ENCODE measurements around the gene NUDT22. TPM values are rescaled to one million over a fixed set of nuclear protein-coding genes. Genes with fewer than 3 reads are reported as not detected.

The NUDT22 gene
- total RNA-seq, 2 donors from 2014 or later, result 58.8 to 82.0 TPM

- no peak for DNase-seq
- intact Hi-C loops (cut with DNase I), result no loop called here
- ATAC-seq, result no peak
Measured at GRCh38 chr11:64262271-64263002, 36.4 kb downstream of the NUDT22 start.

GRCh38 chr11:64263021-64263946, 37.2 kb downstream of the NUDT22 start:
- intact Hi-C loops (cut with DNase I), result no loop called here
- DNase-seq (no peak), ATAC-seq (no peak)

- intact Hi-C loops (cut with DNase I), result no loop called here
- no peak for DNase-seq
- ATAC-seq, result no peak
Measured at GRCh38 chr11:64263947-64264317, 37.9 kb downstream of the NUDT22 start.

GRCh38 chr11:64264371-64264852, 38.3 kb downstream of the NUDT22 start:
- intact Hi-C loops (cut with DNase I), result no loop called here
- no peak for ATAC-seq

GRCh38 chr11:64265176-64266160, 39.4 kb downstream of the NUDT22 start:
- intact Hi-C loops (cut with DNase I), result no loop called here
- DNase-seq, result no peak
- ATAC-seq, result no peak

More at GRCh38 chr11:64264371-64264852, 38.3 kb downstream of the NUDT22 start:
- DNase-seq, result no peak

- ATAC-seq (no peak), DNase-seq (no peak)
- intact Hi-C loops (cut with DNase I), result no loop called here
Measured at GRCh38 chr11:64266339-64266738, 40.3 kb downstream of the NUDT22 start.

GRCh38 chr11:64267207-64267945, 41.3 kb downstream of the NUDT22 start:
- intact Hi-C loops (cut with DNase I), result no loop called here
- ATAC-seq, result no peak
- DNase-seq, result peak; percentile 64

- intact Hi-C loops (cut with DNase I), result no loop called here
- ATAC-seq, result peak; percentile 3 to 16
- peak; percentile 90 for DNase-seq
Measured at GRCh38 chr11:64268025-64268892, 42.2 kb downstream of the NUDT22 start.

- DNase-seq, result peak; percentile 81
- peak; percentile 16 to 18 for ATAC-seq
- intact Hi-C loops (cut with DNase I), result no loop called here
Measured at GRCh38 chr11:64268893-64269539, 42.9 kb downstream of the NUDT22 start.

GRCh38 chr11:64269540-64270220, 43.6 kb downstream of the NUDT22 start:
- DNase-seq, result peak; percentile 98
- ATAC-seq, result peak; percentile 85 to 89
- intact Hi-C loops (cut with DNase I), result loop anchor here in 1 of 2 donors (1.0 kb wide), 1 partner anchor 16 kb away; the partner anchor contains the start of gene GPR137

GRCh38 chr11:64275031-64275800, 49.1 kb downstream of the NUDT22 start:
- no peak for DNase-seq
- intact Hi-C loops (cut with DNase I), result no loop called here
- no peak for ATAC-seq

- no peak for DNase-seq
- ATAC-seq, result no peak
- intact Hi-C loops (cut with DNase I), result no loop called here
Measured at GRCh38 chr11:64275841-64276240, 49.8 kb downstream of the NUDT22 start.

GRCh38 chr11:64276653-64277431, 50.8 kb downstream of the NUDT22 start:
- intact Hi-C loops (cut with DNase I), result no loop called here
- ATAC-seq, result peak in 1 of 2 donors; percentile 23
- DNase-seq, result no peak

GRCh38 chr11:64278576-64279190, 52.6 kb downstream of the NUDT22 start:
- no peak for DNase-seq
- intact Hi-C loops (cut with DNase I), result no loop called here
- no peak for ATAC-seq
